Stimulated activated CD4-positive, alpha-beta T cell treated with anti-CD3 and anti-CD28 coated beads, Interleukin-15, amount 100 ng/mL, for 24 hours (primary cell): ENCODE results near the gene EME2.
"Not testable (repeated sequence)": the region's sequence is repeated elsewhere in the genome, so short reads cannot be mapped to it uniquely, and the experiment has no call there.

Experiments
- DNase-seq: peaks from one replicate; pipeline ENCODE4 v3.0.0-alpha.2; 2020

Gene EME2

GRCh38 chr16:1792836-1793577, 20.4 kb downstream of the EME2 start:
- no peak for DNase-seq

- no peak for DNase-seq
Measured at GRCh38 chr16:1793578-1794220, 21.1 kb downstream of the EME2 start, which contains the start of gene IGFALS. IGFALS (minus strand) TSS chr16:1793705; CDS start chr16:1793652, 53 bp downstream.

DNA sequence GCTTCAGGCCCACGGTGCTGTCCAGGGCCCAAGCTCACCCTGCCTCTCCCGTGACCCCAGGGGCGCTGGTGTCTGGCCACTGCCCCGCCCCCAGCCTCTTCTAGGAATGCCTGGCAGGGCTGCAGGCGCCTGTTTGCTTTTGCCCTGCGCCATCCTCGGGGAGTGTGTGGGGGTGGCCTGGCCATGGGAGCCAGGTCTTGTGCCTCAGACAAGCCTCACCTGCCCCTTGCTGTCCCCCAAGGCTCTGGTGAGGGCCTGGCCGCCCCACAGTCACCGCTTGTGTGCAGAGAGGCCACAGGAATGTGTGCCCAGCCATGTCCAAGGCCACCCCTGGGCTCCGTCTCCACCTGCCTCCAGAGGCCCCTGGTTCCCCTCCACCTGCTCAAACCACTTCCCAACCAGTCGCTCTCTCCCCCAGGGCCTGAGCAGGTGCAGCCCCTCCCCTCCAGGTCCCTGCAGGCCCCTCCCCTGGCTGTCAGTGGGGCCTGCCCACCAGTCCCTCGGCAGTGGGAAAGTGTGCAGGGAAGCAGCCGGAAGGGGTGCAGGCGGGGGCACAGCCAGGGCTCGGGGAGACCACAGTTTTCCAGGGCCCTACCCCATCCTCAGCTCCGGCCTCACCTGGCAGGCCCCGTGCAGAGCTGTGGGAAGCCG, 21.7 kb downstream of the EME2 start:
- no peak for DNase-seq

DNA sequence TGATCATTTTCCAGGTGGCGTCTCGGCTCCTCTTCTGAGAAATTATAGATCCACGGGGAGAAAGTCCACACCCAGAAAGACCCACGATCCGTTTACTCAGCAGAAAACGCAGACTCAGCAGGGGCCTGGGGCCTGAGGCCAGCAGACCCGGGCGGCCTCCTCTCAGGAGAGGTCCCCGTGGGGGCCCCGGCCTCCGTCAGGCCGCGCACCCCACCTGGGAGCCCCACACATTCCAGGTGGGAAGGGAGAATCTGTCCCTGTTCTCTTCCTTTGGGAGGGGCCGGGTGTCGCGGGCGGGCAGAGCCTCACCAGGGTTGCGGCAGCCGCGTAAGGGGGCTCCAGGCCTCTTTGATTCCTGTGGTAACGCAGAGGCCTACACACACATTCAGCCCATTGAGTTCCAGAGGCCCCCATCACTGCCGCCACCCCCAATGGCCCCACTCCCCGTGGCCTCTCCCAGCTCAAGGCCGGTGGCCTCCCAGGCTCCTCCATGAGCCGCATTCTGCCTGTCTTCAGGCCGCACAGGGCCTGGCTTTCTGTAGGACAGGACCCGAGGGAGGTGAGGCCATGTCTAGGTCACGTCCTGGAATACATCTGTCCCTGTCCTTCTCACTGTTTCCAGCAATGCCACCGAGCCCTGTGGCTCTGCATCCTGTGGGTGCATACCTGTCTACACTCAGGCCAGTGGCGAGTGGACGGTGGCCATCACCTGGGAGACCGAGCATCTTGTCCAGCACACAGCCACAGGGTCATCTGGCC, 22.5 kb downstream of the EME2 start:
- no peak for DNase-seq

- not testable (repeated sequence) for DNase-seq
Measured at GRCh38 chr16:1799263-1799662, 26.7 kb downstream of the EME2 start.

DNA sequence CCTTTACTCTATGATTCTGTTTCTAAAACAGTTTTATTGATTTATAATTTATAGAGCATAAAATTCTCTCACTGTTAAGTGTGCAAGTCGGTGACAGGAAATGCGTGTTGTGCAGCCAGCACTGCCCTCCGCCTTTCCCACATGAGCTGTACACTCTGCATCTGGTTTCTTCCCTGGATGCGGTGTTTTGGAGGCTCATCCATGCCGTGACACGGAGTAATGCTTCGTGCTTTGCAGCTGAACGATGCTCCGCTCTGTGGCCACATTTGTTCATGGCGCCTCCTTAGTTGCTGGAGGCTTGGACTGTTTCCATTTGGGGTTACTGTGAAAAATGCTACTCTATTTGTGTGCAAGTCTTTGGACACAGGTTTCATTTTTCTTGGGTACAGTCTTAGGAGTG, 28.1 kb downstream of the EME2 start:
- no peak for DNase-seq

- DNase-seq = no peak
Measured at GRCh38 chr16:1807626-1808025, 35.0 kb downstream of the EME2 start.

GRCh38 chr16:1808691-1809090, 36.1 kb downstream of the EME2 start:
- DNase-seq = no peak

DNA sequence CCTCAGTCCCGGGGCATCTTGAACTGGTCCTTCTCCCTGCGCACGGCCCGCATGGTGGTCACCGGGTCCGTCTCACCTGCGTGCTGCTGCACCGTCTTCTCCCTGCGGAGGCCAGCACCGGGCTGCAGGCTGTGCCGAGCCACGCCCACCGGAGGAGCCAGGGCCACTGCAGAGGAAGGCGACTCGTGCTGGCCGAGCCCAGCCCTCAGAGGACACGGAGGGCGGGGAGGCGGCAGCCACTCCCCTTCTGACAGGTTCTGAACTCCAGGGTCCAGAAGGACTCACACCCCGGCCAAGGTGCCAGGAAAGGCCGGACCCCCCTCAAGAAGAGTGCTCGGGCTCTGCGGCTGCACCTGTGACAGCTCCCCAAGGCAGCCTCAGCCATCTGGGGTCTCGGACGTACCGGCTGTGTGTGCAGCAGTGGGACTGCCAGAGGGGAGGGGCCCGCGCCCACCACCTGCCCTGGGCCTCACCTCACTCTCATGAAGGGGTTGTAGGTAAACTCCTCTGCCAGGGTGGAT, 36.7 kb downstream of the EME2 start:
- DNase-seq = no peak

DNA sequence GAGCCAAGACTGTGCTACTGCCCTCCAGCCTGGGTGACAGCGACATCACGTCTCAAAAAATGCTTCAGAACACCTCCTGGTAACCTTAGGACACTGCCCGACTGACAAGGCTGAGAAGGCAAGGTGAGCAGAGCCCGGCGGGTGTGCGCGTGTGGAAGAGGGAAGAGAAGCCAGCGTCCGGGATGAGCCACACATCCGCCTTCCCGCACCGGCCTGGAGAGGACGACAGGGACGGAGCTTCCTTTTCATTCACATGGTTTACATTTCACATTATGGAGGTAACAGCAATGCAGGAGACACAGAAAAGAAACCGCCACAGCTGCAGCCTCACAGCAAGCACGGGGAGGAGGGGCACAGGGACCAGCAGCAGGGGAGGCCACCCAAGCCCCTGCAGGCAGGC, 37.5 kb downstream of the EME2 start:
- no peak for DNase-seq

DNA sequence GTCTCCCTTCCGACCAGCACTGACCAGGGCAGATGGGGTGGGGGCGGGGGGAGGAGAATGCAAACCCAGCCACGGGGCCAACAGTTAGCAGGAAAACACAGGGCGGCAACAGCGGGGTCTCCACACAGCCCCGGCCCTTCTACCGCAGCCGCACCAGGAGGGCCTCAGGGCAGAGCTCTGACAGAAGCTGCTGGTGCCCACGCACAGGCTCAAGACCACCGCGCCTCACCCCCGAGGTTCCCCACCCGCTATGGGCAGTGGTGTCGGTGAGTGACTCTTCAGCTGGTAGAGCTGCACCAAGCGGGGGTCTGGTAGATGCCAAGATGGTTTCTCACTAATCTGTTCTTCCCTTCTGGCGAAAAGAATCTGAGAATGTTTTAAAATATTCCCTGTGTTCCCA, 37.9 kb downstream of the EME2 start:
- DNase-seq = no peak

- DNase-seq = peak; percentile 77
Measured at GRCh38 chr16:1812732-1813163, 40.1 kb downstream of the EME2 start.

DNA sequence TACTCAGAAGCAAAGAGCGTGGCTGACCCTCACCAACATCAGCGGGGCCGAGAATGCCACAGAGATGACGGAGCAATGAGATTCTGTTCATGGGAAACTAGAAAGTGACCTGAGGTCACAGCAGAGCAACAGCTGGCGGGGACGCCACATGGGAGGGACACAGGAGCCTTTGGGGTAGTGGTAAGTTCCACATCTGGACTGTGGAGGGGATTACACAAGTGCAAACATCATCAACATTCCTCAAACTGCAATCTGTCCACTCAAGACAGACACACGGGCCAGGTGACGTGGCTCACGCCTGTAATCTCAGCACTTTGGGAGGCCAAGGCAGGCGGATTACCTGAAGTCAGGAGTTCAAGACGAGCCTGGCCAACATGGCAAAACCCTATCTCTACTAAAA, 42.9 kb downstream of the EME2 start:
- no peak for DNase-seq

DNA sequence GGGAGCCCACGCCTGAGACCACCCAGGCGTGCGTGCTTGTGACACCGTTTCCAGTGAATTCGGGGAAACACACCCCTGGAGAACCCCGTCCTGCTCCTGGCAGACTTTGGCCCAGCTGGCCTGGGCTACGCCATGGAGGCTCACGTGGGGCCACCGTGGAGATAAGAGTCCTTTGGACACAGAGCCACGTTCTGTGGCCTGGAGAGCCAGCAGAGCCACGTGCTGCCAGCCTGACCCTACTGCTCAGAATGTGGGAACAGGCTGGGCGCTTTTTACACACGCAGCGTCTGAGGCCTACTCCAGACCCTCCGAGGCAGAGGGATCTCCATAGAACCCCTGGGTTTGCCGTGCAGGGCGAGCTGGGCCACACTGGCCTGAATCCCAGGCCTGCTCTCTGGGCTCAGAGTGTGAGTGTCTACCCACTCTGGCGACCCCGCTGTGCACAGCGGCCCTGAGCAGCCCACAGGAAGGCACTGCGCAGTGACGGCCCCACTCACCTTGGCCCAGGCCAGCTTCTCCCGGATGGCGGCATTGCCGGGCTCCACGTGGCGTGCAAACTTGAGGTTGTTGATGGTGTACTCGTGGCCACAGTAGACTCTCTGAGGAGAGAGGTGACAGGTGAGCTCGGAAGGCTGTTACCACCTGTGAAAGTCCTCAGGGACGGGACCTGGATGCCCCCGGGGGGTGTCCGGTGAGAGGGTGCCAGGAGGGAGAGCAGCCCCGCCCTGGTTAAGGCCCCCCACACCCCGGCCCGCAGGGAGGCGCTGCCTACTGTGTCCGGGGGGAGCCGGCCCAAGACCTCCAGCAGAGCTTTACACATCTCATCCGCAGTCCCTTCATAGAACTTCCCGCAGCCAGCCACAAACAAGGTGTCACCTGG, 44.0 kb downstream of the EME2 start:
- DNase-seq = no peak

- DNase-seq = no peak
Measured at GRCh38 chr16:1817276-1817589, 44.6 kb downstream of the EME2 start.

DNA sequence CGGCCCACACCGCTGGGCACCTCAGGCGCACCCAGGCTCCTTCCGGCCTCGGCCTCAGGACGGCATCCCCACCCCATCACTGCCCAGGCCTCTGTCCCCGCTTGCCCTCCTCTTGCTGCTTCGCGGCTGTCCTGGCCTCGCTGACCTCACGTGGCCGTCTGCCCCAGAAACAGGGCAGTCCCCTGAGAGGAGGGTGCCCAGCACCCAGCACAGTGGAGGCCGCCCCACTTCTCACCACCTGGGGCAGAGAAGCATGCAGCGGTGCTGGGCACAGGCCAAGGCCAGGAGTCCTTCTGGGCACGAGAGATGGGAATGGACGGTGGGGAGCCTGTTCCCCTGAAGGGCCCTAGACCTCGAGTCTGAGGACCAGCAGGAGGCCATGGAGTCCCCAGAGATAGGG, 45.1 kb downstream of the EME2 start:
- no peak for DNase-seq

DNA sequence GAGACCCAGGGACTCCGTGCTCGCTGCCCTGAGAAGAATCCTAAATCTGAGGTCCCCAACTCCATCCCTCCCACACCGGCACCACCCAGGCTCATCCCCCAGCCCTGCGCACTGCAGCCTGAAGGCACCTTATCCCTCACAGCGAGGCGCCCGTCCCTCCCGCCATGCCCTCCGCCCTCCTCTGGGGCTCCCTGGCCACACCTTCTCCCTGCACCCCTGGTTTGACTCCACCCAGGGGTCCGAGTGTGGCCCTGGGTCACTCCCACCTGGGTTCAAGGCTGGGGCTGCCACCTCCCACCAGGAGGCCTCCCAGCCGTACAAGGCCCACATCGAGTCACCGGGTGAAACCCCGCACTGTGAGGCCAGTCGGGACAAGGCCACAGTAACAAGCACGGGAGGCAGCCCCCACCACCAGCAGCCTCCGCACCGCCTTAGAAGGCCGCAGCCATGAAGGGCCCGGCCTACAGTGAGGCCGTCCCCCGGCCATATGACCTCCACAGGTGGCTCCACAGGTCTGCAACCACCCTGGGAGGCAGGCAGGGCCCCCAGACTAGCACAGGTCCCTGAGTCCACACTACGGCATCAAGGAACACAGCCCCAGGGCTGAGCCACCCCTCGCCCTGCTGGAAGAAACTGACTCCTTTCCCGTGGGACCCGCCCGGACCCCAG, 45.7 kb downstream of the EME2 start:
- no peak for DNase-seq

DNA sequence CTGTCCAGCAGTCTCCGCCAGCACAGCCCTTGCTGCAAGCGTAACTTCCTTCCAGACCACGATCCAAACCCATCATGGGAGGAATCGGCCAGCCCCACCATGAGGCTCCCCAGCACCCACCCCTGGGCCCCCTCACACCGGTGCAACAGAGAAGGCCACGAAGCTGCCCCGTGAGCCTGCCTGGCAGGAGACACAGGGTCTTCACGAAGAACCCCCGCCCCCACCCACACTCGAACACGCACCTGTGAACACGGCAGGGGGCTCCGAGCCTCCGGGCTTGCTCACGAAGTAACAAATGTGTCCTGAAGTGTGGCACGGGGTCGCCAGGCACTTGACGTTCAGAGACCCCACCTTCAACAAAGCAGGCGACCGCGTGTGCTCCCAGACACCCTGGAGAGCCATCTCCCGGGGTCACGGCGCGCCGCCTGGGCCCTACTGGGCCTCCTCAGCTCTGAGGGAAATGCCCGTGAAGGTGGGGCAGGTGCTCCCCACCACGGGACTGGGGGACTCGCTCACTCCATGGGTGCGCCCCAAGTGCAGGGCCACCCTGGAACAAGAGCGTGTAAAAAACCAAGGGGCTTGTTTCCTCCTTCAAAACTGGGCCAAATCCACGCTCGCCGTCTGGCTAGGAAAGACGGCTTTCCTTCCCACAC, 46.4 kb downstream of the EME2 start:
- no peak for DNase-seq

DNA sequence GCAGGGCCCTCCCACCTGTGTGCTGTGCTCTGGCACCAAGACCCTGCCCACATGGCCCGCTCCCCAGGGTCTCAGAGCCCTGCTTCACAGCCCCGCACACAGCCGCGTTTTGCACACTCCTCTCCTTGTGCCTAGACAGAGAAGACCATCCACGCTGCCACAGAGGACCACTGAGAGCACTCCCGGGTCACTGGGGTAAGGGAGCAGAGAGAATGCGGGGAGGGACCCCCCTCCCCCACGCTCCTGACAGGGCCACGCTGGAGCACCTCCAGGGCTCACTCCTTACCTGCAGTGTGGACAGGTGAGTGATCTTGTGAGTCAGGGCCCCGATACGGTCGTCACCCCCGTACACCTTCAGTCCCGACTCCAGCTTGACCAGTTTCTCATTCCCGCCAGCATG, 47.0 kb downstream of the EME2 start:
- no peak for DNase-seq

GRCh38 chr16:1820096-1820945, 47.7 kb downstream of the EME2 start:
- DNase-seq = no peak
